ENCODE results near the gene ZNF385D.

Gene ZNF385D

GRCh38 chr3:21377071-21377769 lies 373.8 kb downstream of the ZNF385D start:
- no peak for DNase-seq (ENCODE audit: low read depth)

GRCh38 chr3:21372316-21372715 lies 378.7 kb downstream of the ZNF385D start:
- DNase-seq (ENCODE audit: low read depth), result no peak

All from stimulated activated CD8-positive, alpha-beta memory T cell treated with anti-CD3 and anti-CD28 coated beads, Interleukin-7, amount 100 ng/mL, for 24 hours (primary cell).